Adipose tissue (tissue), 3 donors: ENCODE data around the gene ZNF568. TPM values are rescaled to one million over a fixed set of nuclear protein-coding genes. Genes with fewer than 3 reads are reported as not detected.

Experiments used
- H3K27ac ChIP-seq: one replicate; pipeline ENCODE4 v1.5.1; 2013; ENCODE audit warnings: low read depth, low read length
- WGBS, 3 donors: extraction: QIAGEN DNeasy Blood & Tissue Kit; methylation state at CpG; one replicate each; pipeline ENCODE4 v1.1.7; 2013; 5-methylcytosine and 5-hydroxymethylcytosine counted together
- polyA plus RNA-seq, 3 donors: library from polyadenylated mRNA; stranded (reverse); fragments of 200-250 nt; gene quantifications; one replicate each; pipeline ENCODE4 v1.2.3, GENCODE V29; 2013
- donor health status: healthy with polysubstance abuse.
- donor health status: Bipolar disorder and iron deficiency.
- donor health status: healthy.

Gene ZNF568
- polyA plus RNA-seq = 1 to 10 TPM; 2.4 to 8.4 (median 2.6) TPM

GRCh38 chr19:36915992-36916830 is at the start of gene ZNF568, which contains the start of gene ZNF829:
ZNF568 (plus strand) TSS chr19:36916332; CDS start chr19:36922771, 6,439 bp downstream.
ZNF829 (minus strand) TSS chr19:36916291; CDS start chr19:36915167, 1,124 bp downstream.
- WGBS, 3 donors = 0 to 1% (median 0%) methylated on average over 57 of the region's 57 CpGs
- peak within 1 kb of the TSS; percentile 35 for H3K27ac ChIP-seq

GRCh38 chr19:36876993-36877938 is 38.9 kb upstream of the ZNF568 start:
- no peak overlapping the region for H3K27ac ChIP-seq
- WGBS, 3 donors = 97 to 99% (median 98%) methylated on average over 10 of the region's 10 CpGs

GRCh38 chr19:36891768-36892357 is 24.3 kb upstream of the ZNF568 start:
- no peak overlapping the region for H3K27ac ChIP-seq
- 97% methylated on average over 3 of the region's 3 CpGs for WGBS, 3 donors

GRCh38 chr19:36894849-36895383 is 21.2 kb upstream of the ZNF568 start:
- 98 to 100% (median 100%) methylated on average over 2 of the region's 2 CpGs for WGBS, 3 donors
- H3K27ac ChIP-seq = no peak overlapping the region

- WGBS, 3 donors = 96 to 98% (median 96%) methylated on average over 4 of the region's 4 CpGs
- no peak overlapping the region for H3K27ac ChIP-seq
Measured at GRCh38 chr19:36898422-36898821, 17.7 kb upstream of the ZNF568 start.

GRCh38 chr19:36916991-36917390 is 859 bp downstream of the ZNF568 start:
- no peak overlapping the region for H3K27ac ChIP-seq
- 17 to 60% (median 54%) methylated on average over 7 of the region's 7 CpGs for WGBS, 3 donors

GRCh38 chr19:36918090-36918489 is 2.0 kb downstream of the ZNF568 start:
- 94 to 96% (median 96%) methylated on average over 9 of the region's 9 CpGs for WGBS, 3 donors
- H3K27ac ChIP-seq = no peak overlapping the region

- 99 to 100% (median 99%) methylated on average over 2 of the region's 2 CpGs for WGBS, 3 donors
- no peak overlapping the region for H3K27ac ChIP-seq
Measured at GRCh38 chr19:36931684-36932083, 15.6 kb downstream of the ZNF568 start.

- no peak overlapping the region for H3K27ac ChIP-seq
Measured at GRCh38 chr19:36939153-36939552, 23.0 kb downstream of the ZNF568 start.

GRCh38 chr19:36950335-36951119 is 34.4 kb downstream of the ZNF568 start:
- 98 to 99% (median 98%) methylated on average over 5 of the region's 5 CpGs for WGBS, 3 donors

GRCh38 chr19:36962346-36962745 is 46.2 kb downstream of the ZNF568 start:
- no peak overlapping the region for H3K27ac ChIP-seq
- WGBS, 3 donors = 86 to 92% (median 89%) methylated on average over 6 of the region's 6 CpGs

More at GRCh38 chr19:36950335-36951119, 34.4 kb downstream of the ZNF568 start:
- H3K27ac ChIP-seq = no peak overlapping the region

GRCh38 chr19:36963280-36963679 is 47.1 kb downstream of the ZNF568 start:
- 16 to 50% (median 44%) methylated on average over 2 of the region's 2 CpGs for WGBS, 3 donors
- no peak overlapping the region for H3K27ac ChIP-seq

- no peak overlapping the region for H3K27ac ChIP-seq
- WGBS, 3 donors = 17 to 34% (median 20%) methylated on average over 25 of the region's 25 CpGs
Measured at GRCh38 chr19:36972571-36972970, 56.4 kb downstream of the ZNF568 start.

- WGBS, 3 donors = 0 to 1% (median 0%) methylated on average over 54 to 56 of the region's 56 CpGs
- no peak overlapping the region for H3K27ac ChIP-seq
Measured at GRCh38 chr19:36973021-36973843, 57.1 kb downstream of the ZNF568 start.

- 34 to 51% (median 38%) methylated on average over 6 of the region's 6 CpGs for WGBS, 3 donors
- no peak overlapping the region for H3K27ac ChIP-seq
Measured at GRCh38 chr19:36973844-36974195, 57.7 kb downstream of the ZNF568 start.

- WGBS, 3 donors = 56 to 70% (median 67%) methylated on average over 2 of the region's 2 CpGs
- H3K27ac ChIP-seq = no peak overlapping the region
Measured at GRCh38 chr19:36986131-36986530, 70.0 kb downstream of the ZNF568 start.

- H3K27ac ChIP-seq = no peak overlapping the region
- WGBS, 3 donors = 50 to 71% (median 65%) methylated on average over 7 of the region's 7 CpGs
Measured at GRCh38 chr19:36986601-36987000, 70.5 kb downstream of the ZNF568 start.
